HEK293T (cell line): ENCODE data around the gene ARMH3.

Experiments used
- CTCF ChIA-PET: fragments of 350-600 bp; formaldehyde crosslinking; extraction: SDS; loops from one replicate; lab custom pipeline; 2021; ENCODE audit warnings: antibody characterized with exemption, inconsistent platforms; lab: Yijun Ruan, JAX
- POLR2A ChIA-PET: fragments of 350-600 bp; formaldehyde crosslinking; extraction: SDS; loops from one replicate; lab custom pipeline; 2020; ENCODE audit warnings: antibody characterized with exemption, inconsistent platforms; lab: Yijun Ruan, JAX
- DNase-seq: peaks from one replicate; pipeline ENCODE4 v3.0.0; 2012; ENCODE audit warnings: mixed read lengths; ENCODE audit errors: extremely low spot score
- ARNT ChIP-seq: fragments of 450-650 bp; IDR thresholded peaks from 2 replicates; pipeline ENCODE4 v1.6.1; 2017; ENCODE audit warnings: mild to moderate bottlenecking
- BHLHE40 ChIP-seq: fragments of 450-650 bp; IDR thresholded peaks from 2 replicates; pipeline ENCODE4 v1.6.1; 2016; ENCODE audit warnings: mild to moderate bottlenecking, moderate library complexity, borderline replicate concordance
- CTBP1 ChIP-seq: fragments of 450-650 bp; IDR thresholded peaks from 2 replicates; pipeline ENCODE4 v1.6.1; 2016; ENCODE audit warnings: borderline replicate concordance
- ELF4 ChIP-seq: fragments of 450-650 bp; IDR thresholded peaks from 2 replicates; pipeline ENCODE4 v1.6.1; 2017; ENCODE audit warnings: antibody characterized with exemption
- FOXA1 ChIP-seq: fragments of 450-650 bp; IDR thresholded peaks from 2 replicates; pipeline ENCODE4 v1.6.1; 2016; ENCODE audit warnings: mild to moderate bottlenecking
- FOXK2 ChIP-seq: fragments of 450-650 bp; IDR thresholded peaks from 2 replicates; pipeline ENCODE4 v1.6.1; 2016; ENCODE audit warnings: mild to moderate bottlenecking
- FOXM1 ChIP-seq: fragments of 450-650 bp; IDR thresholded peaks from 2 replicates; pipeline ENCODE4 v1.6.1; 2017; ENCODE audit warnings: mild to moderate bottlenecking, borderline replicate concordance
- HDGF ChIP-seq: fragments of 450-650 bp; IDR thresholded peaks from 2 replicates; pipeline ENCODE4 v1.6.1; 2017; ENCODE audit warnings: antibody characterized with exemption, borderline replicate concordance
- L3MBTL2 ChIP-seq: fragments of 450-650 bp; conservative IDR thresholded peaks from 2 replicates; pipeline ENCODE4 v1.6.1; 2016; ENCODE audit warnings: mild to moderate bottlenecking
- LEF1 ChIP-seq: fragments of 450-650 bp; IDR thresholded peaks from 2 replicates; pipeline ENCODE4 v1.6.1; 2017; ENCODE audit warnings: mild to moderate bottlenecking, borderline replicate concordance
- NFRKB ChIP-seq: fragments of 450-650 bp; IDR thresholded peaks from 2 replicates; pipeline ENCODE4 v1.6.1; 2016; ENCODE audit warnings: mild to moderate bottlenecking, moderate library complexity
- PKNOX1 ChIP-seq: fragments of 450-650 bp; IDR thresholded peaks from 2 replicates; pipeline ENCODE4 v1.6.1; 2016
- SP1 ChIP-seq: fragments of 450-650 bp; IDR thresholded peaks from 2 replicates; pipeline ENCODE4 v1.6.1; 2017
- SUZ12 ChIP-seq: fragments of 450-650 bp; IDR thresholded peaks from 2 replicates; pipeline ENCODE4 v1.6.1; 2016; ENCODE audit warnings: mild to moderate bottlenecking
- TARDBP ChIP-seq: fragments of 450-650 bp; IDR thresholded peaks from 2 replicates; pipeline ENCODE4 v1.6.1; 2016
- ZNF384 ChIP-seq: fragments of 450-650 bp; IDR thresholded peaks from 2 replicates; pipeline ENCODE4 v1.6.1; 2016

The ARMH3 gene

GRCh38 chr10:101827919-101828600 is 227.9 kb downstream of the ARMH3 start:
- TF ChIP-seq TARDBP: no peak
- no peak for TF ChIP-seq CTBP1
- no peak for TF ChIP-seq PKNOX1
- TF ChIP-seq FOXK2: no peak
- TF ChIP-seq ZNF384: no peak
- ChIA-PET CTCF (interaction anchor here (1.3 kb wide), 1 partner anchor 13 kb away, joined by 4 read pairs; no protein-coding TSS in a partner anchor), POLR2A (interaction anchor here (2.3 kb wide), 1 partner anchor 9 kb away, joined by 16 read pairs; the partner anchor contains the start of gene OGA)
- no peak for DNase-seq

GRCh38 chr10:101826852-101827434 is 229.0 kb downstream of the ARMH3 start:
- CTCF ChIA-PET: no interaction called here

GRCh38 chr10:101824736-101825135 is 231.2 kb downstream of the ARMH3 start:
- POLR2A ChIA-PET: no interaction called here
- DNase-seq: no peak
- TF ChIP-seq ZNF384 (no peak), PKNOX1 (no peak), ELF4 (no peak), LEF1 (no peak), SUZ12 (no peak), HDGF (no peak), L3MBTL2 (no peak), FOXK2 (no peak), TARDBP (no peak), NFRKB (no peak), SP1 (no peak)
- CTCF ChIA-PET: interaction anchor here (0.7 kb wide), 1 partner anchor 146 kb away, joined by 3 read pairs; no protein-coding TSS in a partner anchor

More at GRCh38 chr10:101826852-101827434, 229.0 kb downstream of the ARMH3 start:
- DNase-seq: no peak
- POLR2A ChIA-PET: interaction anchor here (2.3 kb wide), 1 partner anchor 8 kb away, joined by 16 read pairs; the partner anchor contains the start of gene OGA
- TF ChIP-seq BHLHE40 (no peak), NFRKB (no peak), CTBP1 (no peak), PKNOX1 (no peak), ZNF384 (no peak), ELF4 (no peak), SP1 (no peak), FOXA1 (no peak), SUZ12 (no peak)

GRCh38 chr10:101818872-101819633 is 236.9 kb downstream of the ARMH3 start:
- DNase-seq: peak; percentile 58
- TF ChIP-seq LEF1: no peak
- peak; percentile 85 for TF ChIP-seq L3MBTL2
- CTCF ChIA-PET: interaction anchor here (0.6 to 2.1 kb wide), 6 partner anchors 17 to 595 kb away, joined by 4 to 12 read pairs (median 6); no protein-coding TSS in a partner anchor
- POLR2A ChIA-PET: interaction anchor here (0.6 to 2.9 kb wide), 19 partner anchors 9 to 744 kb away, joined by 3 to 24 read pairs (median 3); partner anchors contain the start of gene NPM3

GRCh38 chr10:101818119-101818871 is 237.7 kb downstream of the ARMH3 start, which contains the start of gene OGA:
TSS of gene OGA (minus strand) at chr10:101818444. CDS start at chr10:101818022, 422 bp downstream.
- ChIA-PET POLR2A (interaction anchor here (0.6 to 2.9 kb wide), 22 partner anchors 9 to 743 kb away, joined by 3 to 24 read pairs (median 3); partner anchors contain the start of gene NPM3), CTCF (interaction anchor here (0.6 to 2.1 kb wide), 6 partner anchors 18 to 604 kb away, joined by 3 to 12 read pairs (median 6); no protein-coding TSS in a partner anchor)
- DNase-seq: peak; percentile 96
- no peak for TF ChIP-seq SP1
- TF ChIP-seq TARDBP: no peak
- no peak for TF ChIP-seq PKNOX1
- TF ChIP-seq SUZ12: no peak
- no peak for TF ChIP-seq HDGF
- TF ChIP-seq NFRKB: no peak
- TF ChIP-seq ZNF384: no peak
- peak; percentile 76; the same call in 1 of the 2 replicates for TF ChIP-seq LEF1
- TF ChIP-seq BHLHE40: peak; percentile 86
- TF ChIP-seq FOXM1: peak; percentile 95
- 0 out of 2 replicates have a peak, but pooled peaks have one; percentile 21 for TF ChIP-seq ARNT
- TF ChIP-seq ELF4: peak; percentile 56; the same call in 1 of the 2 replicates
- TF ChIP-seq CTBP1: no peak
- peak; percentile 97 for TF ChIP-seq FOXK2
